K562 (cell line): ENCODE data around the gene IDH3G. TPM values are rescaled to one million over a fixed set of nuclear protein-coding genes. Genes with fewer than 3 reads are reported as not detected.

Experiments used
- ATAC-seq: fragments of 200-7000 bp; cut with Tn5 transposase; 3 replicates; pipeline ENCODE4 v1.9.1; 2020; ENCODE audit warnings: moderate library complexity
- BruUV-seq: library from RNA; stranded (reverse); fragments of 400-500 nt; replicated peaks from 2 replicates; lab custom pipeline; 2021; lab: Mats Ljungman, UMichigan
- CTCF ChIA-PET: fragments of 300-600 bp; formaldehyde crosslinking; extraction: SDS; loops from one replicate; lab custom pipeline; 2021; ENCODE audit warnings: low intra/inter-chr PET ratio; lab: Yijun Ruan, JAX
- POLR2A ChIA-PET: fragments of 300-600, 350-650 bp; sonication (Branson Sonifier 250); formaldehyde crosslinking; extraction: SDS; loops from one replicate; lab custom pipeline; 2021; ENCODE audit warnings: antibody characterized with exemption, inconsistent platforms; lab: Yijun Ruan, JAX
- DNase-seq, 4 experiments: peaks; one replicate each; pipeline versions ENCODE4 v3.0.0 to v3.0.0-alpha.2; 2011 to 2018; ENCODE audit warnings: low spot score in 3 of 4, mixed read lengths in 3 of 4; ENCODE audit errors: extremely low read depth in 1 of 4
- FAIRE-seq: peaks from 2 replicates; lab custom pipeline; 2011; peaks lifted over from hg19 to GRCh38; lab: Jason Lieb, UNC
- H2AFZ ChIP-seq: 2 replicates; pipeline ENCODE4 v1.6.0; 2011; ENCODE audit warnings: low read depth, low read length, control low read depth, inconsistent platforms
- H3K27ac ChIP-seq: fragments of 200-600 bp; 3 replicates; pipeline ENCODE4 v1.8.0; 2011; ENCODE audit warnings: low read depth, mild to moderate bottlenecking, control low read depth, inconsistent platforms, low read length, moderate library complexity, mixed read lengths; ENCODE audit errors: extremely low read depth
- H3K27me3 ChIP-seq, 2 experiments: fragments of 300-600 bp in 1 of 2; 2 replicates in 1 of 2; 3 replicates in 1 of 2; pipeline versions ENCODE4 v1.6.0 to v1.8.0; 2011; ENCODE audit warnings: inconsistent platforms in 2 of 2, low read length in 2 of 2, mild to moderate bottlenecking in 1 of 2, mixed read lengths in 1 of 2, moderate library complexity in 1 of 2; ENCODE audit not compliant: control insufficient read depth in 2 of 2, insufficient read depth in 2 of 2
- H3K36me3 ChIP-seq: fragments of 300-600 bp; 3 replicates; pipeline ENCODE4 v1.8.0; 2011; ENCODE audit warnings: mild to moderate bottlenecking, low read length, inconsistent platforms; ENCODE audit not compliant: control insufficient read depth, insufficient read depth
- H3K4me1 ChIP-seq, 2 experiments: fragments of 200-600 bp in 1 of 2; replicated peaks in 1 of 2; 2 replicates in 1 of 2; 3 replicates in 1 of 2; pipeline versions ENCODE4 v1.5.1 to v1.8.0; 2011; ENCODE audit warnings: inconsistent platforms in 2 of 2, low read length in 2 of 2, mild to moderate bottlenecking in 1 of 2, mixed read lengths in 1 of 2, moderate library complexity in 1 of 2; ENCODE audit not compliant: control insufficient read depth in 2 of 2, insufficient read depth in 2 of 2
- H3K4me2 ChIP-seq: 2 replicates; pipeline ENCODE4 v1.6.1; 2011; ENCODE audit warnings: low read length, control low read depth, inconsistent platforms, mixed read lengths; ENCODE audit not compliant: insufficient read depth
- H3K4me3 ChIP-seq: fragments of 200-600 bp; sonication (generic), shearing (Covaris generic); 2 replicates; pipeline ENCODE4 v1.5.1; 2016; ENCODE audit warnings: control low read depth, inconsistent platforms
- H3K79me2 ChIP-seq: fragments of 200-600 bp; 3 replicates; pipeline ENCODE4 v1.8.0; 2011; ENCODE audit warnings: low read length, inconsistent platforms; ENCODE audit not compliant: control insufficient read depth, insufficient read depth
- H3K9ac ChIP-seq, 2 experiments: 2 replicates each; pipeline versions ENCODE4 v1.6.0 to v1.6.1; 2011; ENCODE audit warnings: low read depth in 2 of 2, low read length in 2 of 2, control low read depth in 1 of 2, inconsistent platforms in 1 of 2, mild to moderate bottlenecking in 1 of 2, mixed read lengths in 1 of 2; ENCODE audit not compliant: insufficient read depth in 1 of 2
- H3K9me1 ChIP-seq: one replicate; pipeline ENCODE4 v1.6.0; 2011; ENCODE audit warnings: inconsistent platforms, mild to moderate bottlenecking, low read length, moderate library complexity; ENCODE audit not compliant: control insufficient read depth, insufficient read depth
- H3K9me3 ChIP-seq: replicated peaks from 2 replicates; pipeline ENCODE4 v1.5.1; 2011; ENCODE audit warnings: low read depth, low read length, inconsistent platforms; ENCODE audit not compliant: control insufficient read depth, insufficient read depth
- H4K20me1 ChIP-seq: replicated peaks from 2 replicates; pipeline ENCODE4 v1.6.1; 2011; ENCODE audit warnings: low read length, inconsistent platforms, mixed read lengths; ENCODE audit not compliant: control insufficient read depth, insufficient read depth
- HNRNPL ChIP-seq: fragments of 200-400 bp; formaldehyde crosslinking; IDR thresholded peaks from 2 replicates; pipeline ENCODE4 v1.6.1; 2017; ENCODE audit warnings: low read depth, mild to moderate bottlenecking, low read length
- NUFIP1 ChIP-seq: fragments of 450-650 bp; IDR thresholded peaks from 2 replicates; pipeline ENCODE4 v1.6.1; 2018; ENCODE audit not compliant: partially characterized antibody
- POLR2G ChIP-seq: fragments of 200-400 bp; formaldehyde crosslinking; IDR thresholded peaks from 2 replicates; pipeline ENCODE4 v1.6.1; 2017; ENCODE audit warnings: low read depth, mild to moderate bottlenecking, antibody characterized with exemption, low read length, moderate library complexity
- WGBS: fragments of 100-300 bp; shearing (Covaris generic); methylation state at CpG from one replicate; pipeline ENCODE4 v1.1.6; 2016; ENCODE audit warnings: low coverage, mixed read lengths; ENCODE audit not compliant: insufficient coverage; ENCODE audit errors: missing lambda C conversion rate; 5-methylcytosine and 5-hydroxymethylcytosine counted together
- in situ Hi-C: fragments of 300-500 bp; cut with MboI; formaldehyde crosslinking; loops from 4 replicates; pipeline ENCODE4 v1.15.0; 2018; ENCODE audit warnings: inconsistent platforms, mixed read lengths
- intact Hi-C: fragments of 100-400 bp; cut with micrococcal nuclease; formaldehyde crosslinking; loops from 2 replicates; pipeline ENCODE4 v1.14.2; 2022
- polyA plus RNA-seq, 8 experiments: library from polyadenylated mRNA; depleted of rRNA in 4 of 8; stranded (reverse) in 5 of 8; unstranded in 3 of 8; fragments of >200 nt; fragmentation: Nextera tagmentation in 2 of 8; fragmentation: Illumina TruSeq in 1 of 8; extraction: Ambion mirVana in 2 of 8; extraction: Trizol in 1 of 8; gene quantifications; 2 replicates each; pipeline versions ENCODE4 v1.2.1 to v1.2.3, GENCODE V29; 2011 to 2014; ENCODE audit warnings: inconsistent platforms in 1 of 8, missing spikeins in 1 of 8
- total RNA-seq, 7 experiments: library from RNA; depleted of rRNA in 6 of 7; stranded (reverse); fragments of >200 nt in 6 of 7; fragmentation: Illumina TruSeq in 2 of 7; extraction: Trizol in 2 of 7; gene quantifications; 2 replicates each; pipeline versions ENCODE4 v1.2.1 to v1.2.3, GENCODE V29; 2011 to 2021; ENCODE audit warnings: low replicate concordance in 1 of 7
- TF ChIP-seq, protein P1 (sequence below): fragments of 450-650 bp; formaldehyde crosslinking; IDR thresholded peaks from 2 replicates; pipeline ENCODE4 v1.4.0; 2020; ENCODE audit warnings: mild to moderate bottlenecking

Gene IDH3G
- total and polyA plus RNA-seq, 9 of the 15 experiments (the other 6 are each of a cell fraction or from before 2014, with no cell fraction given): 24.3 to 72.5 (median 37.9) TPM

DNA sequence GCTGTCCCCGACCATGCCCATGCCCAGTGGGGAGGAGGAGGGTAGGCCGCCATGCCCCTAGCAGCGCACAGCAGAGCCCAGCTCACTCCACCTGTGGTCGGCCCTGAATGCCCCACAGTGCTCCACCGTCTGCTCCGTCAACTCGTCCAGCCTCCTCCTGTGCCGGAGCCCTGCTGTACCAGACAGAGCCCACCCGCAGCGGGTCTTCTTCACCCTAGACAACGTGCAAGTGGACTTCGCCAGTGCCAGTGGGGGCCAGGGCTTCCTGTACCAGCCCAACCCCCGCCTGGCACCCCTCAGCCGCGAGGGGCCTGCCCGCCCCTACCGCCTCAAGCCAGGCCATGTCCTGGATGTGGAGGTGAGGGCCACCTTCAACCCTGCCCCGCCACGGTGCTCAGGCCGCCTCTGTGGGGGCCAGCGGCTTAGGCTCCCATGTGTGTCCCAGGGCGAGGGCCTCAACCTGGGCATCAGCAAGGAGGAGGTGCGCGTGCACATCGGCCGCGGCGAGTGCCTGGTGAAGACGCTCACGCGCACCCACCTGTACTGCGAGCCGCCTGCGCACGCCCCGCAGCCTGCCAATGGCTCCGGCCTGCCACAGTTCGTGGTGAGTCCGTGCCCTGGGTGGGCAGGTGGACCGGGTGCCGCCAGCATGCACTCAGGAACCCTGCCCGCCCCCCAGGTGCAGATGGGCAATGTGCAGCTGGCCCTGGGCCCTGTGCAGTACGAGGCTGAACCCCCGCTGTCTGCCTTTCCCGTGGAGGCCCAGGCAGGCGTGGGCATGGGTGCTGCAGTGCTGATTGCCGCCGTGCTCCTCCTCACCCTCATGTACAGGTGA is 20.2 kb downstream of the IDH3G start:
- CTCF ChIA-PET: no interaction called here
- 93% methylated on average over 16 of the region's 48 CpGs for WGBS

DNA sequence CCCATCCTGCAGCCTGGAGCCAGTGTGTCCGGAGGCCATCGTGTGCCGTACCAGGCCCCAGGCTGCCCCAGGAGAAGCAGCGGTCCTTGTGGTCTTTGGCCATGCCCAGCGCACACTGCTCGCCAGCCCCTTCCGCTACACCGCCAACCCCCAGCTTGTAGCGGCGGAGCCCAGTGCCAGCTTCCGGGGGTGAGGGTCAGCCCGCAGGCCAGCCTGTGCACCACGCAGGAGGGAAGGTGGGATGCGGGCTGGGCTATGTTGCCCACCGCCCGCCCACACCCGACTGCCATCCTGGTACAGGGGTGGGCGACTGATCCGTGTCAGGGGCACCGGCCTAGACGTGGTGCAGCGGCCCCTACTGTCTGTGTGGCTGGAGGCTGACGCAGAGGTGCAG is 21.0 kb downstream of the IDH3G start:
- Histone ChIP-seq H3K9ac (no peak overlapping the region; a peak in 1 of 4 replicates), H4K20me1 (no peaks in the 10 kb centered on the region), H3K4me1 (peaks cover 8 to 89% of the 10 kb centered on the region in 2 experiments; a peak in 4 of 5 replicates), H3K4me2 (no peak overlapping the region), H3K27ac (no peak overlapping the region), H3K27me3 (no peaks in the 10 kb centered on the region), H3K36me3 (no peaks in the 10 kb centered on the region), H3K9me3 (no peaks in the 10 kb centered on the region), H3K9me1 (peaks cover 4% of the 10 kb centered on the region), H3K79me2 (no peaks in the 10 kb centered on the region), H2AFZ (no peak overlapping the region), H3K4me3 (no peak overlapping the region)
- BruUV-seq: no TSS peak
- FAIRE-seq (no peak), DNase-seq (no peak), ATAC-seq (no peak)
- no peak for TF ChIP-seq NUFIP1
- TF ChIP-seq HNRNPL: peak; percentile 62; the same call in 1 of the 2 replicates
- peak; percentile 54; the same call in 1 of the 2 replicates for TF ChIP-seq POLR2G
- POLR2A ChIA-PET: no interaction called here
- intact Hi-C loops: no loop called here
- in situ Hi-C loops: no loop called here
- CTCF ChIA-PET: no interaction called here
- 86% methylated on average over 16 of the region's 23 CpGs for WGBS

More for the DNA sequence above, 20.2 kb downstream of the IDH3G start:
- no peak for FAIRE-seq
- H2AFZ ChIP-seq: no peak overlapping the region
- H3K9me3 ChIP-seq: no peaks in the 10 kb centered on the region
- peaks cover 4% of the 10 kb centered on the region for H3K9me1 ChIP-seq
- ATAC-seq: no peak
- H3K27ac ChIP-seq: no peak overlapping the region
- no peak overlapping the region for H3K4me3 ChIP-seq
- intact Hi-C loops (no loop called here), in situ Hi-C loops (no loop called here)
- no peak for DNase-seq
- POLR2A ChIA-PET: no interaction called here
- no peaks in the 10 kb centered on the region for H3K36me3 ChIP-seq
- no peaks in the 10 kb centered on the region for H4K20me1 ChIP-seq
- no peaks in the 10 kb centered on the region for H3K27me3 ChIP-seq
- H3K79me2 ChIP-seq: no peaks in the 10 kb centered on the region
- TF ChIP-seq, protein P1, sequence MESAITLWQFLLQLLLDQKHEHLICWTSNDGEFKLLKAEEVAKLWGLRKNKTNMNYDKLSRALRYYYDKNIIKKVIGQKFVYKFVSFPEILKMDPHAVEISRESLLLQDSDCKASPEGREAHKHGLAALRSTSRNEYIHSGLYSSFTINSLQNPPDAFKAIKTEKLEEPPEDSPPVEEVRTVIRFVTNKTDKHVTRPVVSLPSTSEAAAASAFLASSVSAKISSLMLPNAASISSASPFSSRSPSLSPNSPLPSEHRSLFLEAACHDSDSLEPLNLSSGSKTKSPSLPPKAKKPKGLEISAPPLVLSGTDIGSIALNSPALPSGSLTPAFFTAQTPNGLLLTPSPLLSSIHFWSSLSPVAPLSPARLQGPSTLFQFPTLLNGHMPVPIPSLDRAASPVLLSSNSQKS (CRISPR knock-in tag): no peak
- TF ChIP-seq HNRNPL: peak; percentile 51; the same call in 1 of the 2 replicates
- BruUV-seq: no TSS peak
- no peak overlapping the region for H3K4me2 ChIP-seq
- no peak overlapping the region for H3K9ac ChIP-seq
- H3K4me1 ChIP-seq: peaks cover 8 to 89% of the 10 kb centered on the region in 2 experiments; a peak in 4 of 5 replicates
